DND-41 (cell line): ENCODE results near the gene CDK19.

Experiments
- ATAC-seq: fragments of 200-7000 bp; cut with Tn5 transposase; 3 replicates; pipeline ENCODE4 v1.9.1; 2021; ENCODE audit warnings: low read depth; ENCODE audit not compliant: insufficient read depth
- DNase-seq: peaks from one replicate; pipeline ENCODE4 v3.0.0-alpha.2; 2020
- H2AFZ ChIP-seq: 2 replicates; pipeline ENCODE4 v1.6.0; 2012; ENCODE audit warnings: low read depth, low read length
- H3K27ac ChIP-seq: 2 replicates; pipeline ENCODE4 v1.5.1; 2012; ENCODE audit warnings: low read length, inconsistent platforms
- H3K27me3 ChIP-seq: fragments of 200-600 bp; sonication (generic); 2 replicates; pipeline ENCODE4 v1.6.0; 2012; ENCODE audit warnings: low read length, mild to moderate bottlenecking, inconsistent platforms; ENCODE audit not compliant: insufficient read depth, poor library complexity
- H3K36me3 ChIP-seq: 2 replicates; pipeline ENCODE4 v1.5.1; 2012; ENCODE audit warnings: low read length, inconsistent platforms; ENCODE audit not compliant: insufficient read depth
- H3K4me1 ChIP-seq: 2 replicates; pipeline ENCODE4 v1.5.1; 2012; ENCODE audit warnings: mild to moderate bottlenecking, low read length; ENCODE audit not compliant: insufficient read depth
- H3K4me2 ChIP-seq: 2 replicates; pipeline ENCODE4 v1.6.0; 2012; ENCODE audit warnings: mild to moderate bottlenecking, moderate library complexity, low read length, inconsistent platforms; ENCODE audit not compliant: insufficient read depth
- H3K4me3 ChIP-seq, 2 experiments: fragments of 200-600 bp in 1 of 2; shearing (Covaris generic) in 1 of 2; 2 replicates each; pipeline ENCODE4 v1.5.1; 2012 to 2016; ENCODE audit warnings: inconsistent platforms in 2 of 2, low read length in 2 of 2, mild to moderate bottlenecking in 2 of 2, low read depth in 1 of 2, moderate library complexity in 1 of 2
- H3K79me2 ChIP-seq: 2 replicates; pipeline ENCODE4 v1.6.0; 2012; ENCODE audit warnings: low read length, inconsistent platforms; ENCODE audit not compliant: insufficient read depth
- H3K9ac ChIP-seq: 2 replicates; pipeline ENCODE4 v1.6.0; 2012; ENCODE audit warnings: low read depth, mild to moderate bottlenecking, inconsistent platforms, low read length, moderate library complexity
- H3K9me3 ChIP-seq: 2 replicates; pipeline ENCODE4 v1.5.1; 2012; ENCODE audit warnings: low read length, moderate library complexity, mild to moderate bottlenecking, inconsistent platforms; ENCODE audit not compliant: insufficient read depth, severe bottlenecking
- H4K20me1 ChIP-seq: 2 replicates; pipeline ENCODE4 v1.6.0; 2012; ENCODE audit warnings: low read length; ENCODE audit not compliant: insufficient read depth
- EZH2 ChIP-seq: IDR thresholded peaks from 3 replicates; pipeline ENCODE4 v1.6.1; 2012; ENCODE audit warnings: borderline replicate concordance, low read depth, mild to moderate bottlenecking, moderate library complexity, low read length, inconsistent platforms; ENCODE audit not compliant: severe bottlenecking
- TF ChIP-seq, protein P1 (sequence below): IDR thresholded peaks from 2 replicates; pipeline ENCODE4 v1.5.1; 2012; ENCODE audit warnings: borderline replicate concordance, low read length, moderate library complexity, mild to moderate bottlenecking; ENCODE audit not compliant: poor library complexity, severe bottlenecking; ENCODE audit errors: extremely low read depth

CDK19 gene

DNA sequence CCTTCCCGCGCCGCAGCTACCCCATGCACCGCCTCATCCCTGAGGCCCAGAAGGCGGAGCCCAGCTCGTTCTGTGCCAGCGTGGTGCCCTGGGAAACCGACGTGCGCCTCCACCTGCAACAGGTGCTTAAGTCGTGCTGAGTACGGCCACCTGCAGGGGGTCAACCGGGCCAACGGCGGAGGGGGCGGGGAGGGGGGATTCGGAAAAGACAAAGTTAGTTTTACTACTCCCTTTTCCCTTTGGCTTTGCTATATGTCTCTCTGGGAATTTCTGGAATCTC is 168.9 kb downstream of the CDK19 start:
- no peak for DNase-seq
- no peaks in the 10 kb centered on the region for H3K79me2 ChIP-seq
- no peak overlapping the region for H3K4me2 ChIP-seq
- no peak overlapping the region for H3K4me3 ChIP-seq
- no peaks in the 10 kb centered on the region for H3K4me1 ChIP-seq
- no peak overlapping the region for H3K27ac ChIP-seq
- H3K36me3 ChIP-seq, result peaks cover 17% of the 10 kb centered on the region
- TF ChIP-seq, protein P1, sequence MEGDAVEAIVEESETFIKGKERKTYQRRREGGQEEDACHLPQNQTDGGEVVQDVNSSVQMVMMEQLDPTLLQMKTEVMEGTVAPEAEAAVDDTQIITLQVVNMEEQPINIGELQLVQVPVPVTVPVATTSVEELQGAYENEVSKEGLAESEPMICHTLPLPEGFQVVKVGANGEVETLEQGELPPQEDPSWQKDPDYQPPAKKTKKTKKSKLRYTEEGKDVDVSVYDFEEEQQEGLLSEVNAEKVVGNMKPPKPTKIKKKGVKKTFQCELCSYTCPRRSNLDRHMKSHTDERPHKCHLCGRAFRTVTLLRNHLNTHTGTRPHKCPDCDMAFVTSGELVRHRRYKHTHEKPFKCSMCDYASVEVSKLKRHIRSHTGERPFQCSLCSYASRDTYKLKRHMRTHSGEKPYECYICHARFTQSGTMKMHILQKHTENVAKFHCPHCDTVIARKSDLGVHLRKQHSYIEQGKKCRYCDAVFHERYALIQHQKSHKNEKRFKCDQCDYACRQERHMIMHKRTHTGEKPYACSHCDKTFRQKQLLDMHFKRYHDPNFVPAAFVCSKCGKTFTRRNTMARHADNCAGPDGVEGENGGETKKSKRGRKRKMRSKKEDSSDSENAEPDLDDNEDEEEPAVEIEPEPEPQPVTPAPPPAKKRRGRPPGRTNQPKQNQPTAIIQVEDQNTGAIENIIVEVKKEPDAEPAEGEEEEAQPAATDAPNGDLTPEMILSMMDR, result no peak
- TF ChIP-seq EZH2, result no peak
- no peaks in the 10 kb centered on the region for H3K27me3 ChIP-seq
- no peaks in the 10 kb centered on the region for H3K9me3 ChIP-seq
- ATAC-seq, result no peak
- H2AFZ ChIP-seq, result no peak overlapping the region
- H3K9ac ChIP-seq, result no peak overlapping the region
- H4K20me1 ChIP-seq, result no peaks in the 10 kb centered on the region

DNA sequence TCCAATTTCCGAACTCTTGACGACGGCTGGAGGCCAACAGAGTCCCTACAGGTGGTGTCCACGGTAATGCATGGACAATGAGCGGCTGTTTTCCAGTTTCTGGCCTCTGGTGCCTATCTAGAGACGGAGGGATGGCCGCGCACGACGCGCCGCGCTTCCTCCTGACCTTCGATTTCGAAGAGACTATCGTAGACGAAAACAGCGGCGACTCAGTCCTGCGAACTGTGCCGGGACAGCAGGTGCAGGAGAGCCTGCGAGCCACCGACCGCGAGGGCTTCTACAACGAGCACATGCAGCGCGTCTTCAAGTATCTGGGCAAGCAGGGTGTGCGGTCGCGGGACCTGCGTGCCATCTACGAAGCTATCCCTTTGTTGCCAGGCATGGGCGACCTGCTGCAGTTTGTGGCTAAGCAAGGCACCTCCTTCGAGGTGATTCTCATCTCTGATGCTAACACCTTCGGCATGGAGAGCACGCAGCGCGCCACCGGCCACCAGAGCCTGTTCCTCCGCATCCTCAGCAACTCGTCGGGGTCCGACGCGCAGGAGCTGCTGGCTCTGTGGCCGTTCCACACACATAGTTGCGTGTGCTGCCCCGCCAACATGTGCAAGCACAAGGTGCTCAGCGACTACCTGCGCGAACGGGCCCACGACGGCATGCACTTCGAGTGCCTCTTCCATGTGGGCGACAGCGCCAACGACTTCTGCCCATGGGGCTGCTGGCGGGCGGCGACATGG is 169.4 kb downstream of the CDK19 start:
- H3K4me1 ChIP-seq, result no peaks in the 10 kb centered on the region
- H3K4me2 ChIP-seq, result no peak overlapping the region
- no peaks in the 10 kb centered on the region for H3K27me3 ChIP-seq
- H4K20me1 ChIP-seq, result no peaks in the 10 kb centered on the region
- peaks cover 17% of the 10 kb centered on the region for H3K36me3 ChIP-seq
- H3K9ac ChIP-seq, result no peak overlapping the region
- no peak overlapping the region for H3K4me3 ChIP-seq
- ATAC-seq (no peak), DNase-seq (no peak)
- H3K9me3 ChIP-seq, result no peaks in the 10 kb centered on the region
- H3K27ac ChIP-seq, result no peak overlapping the region
- no peaks in the 10 kb centered on the region for H3K79me2 ChIP-seq
- no peak overlapping the region for H2AFZ ChIP-seq
- TF ChIP-seq, protein P1, result no peak
- no peak for TF ChIP-seq EZH2

GRCh38 chr6:110643175-110643574 is 172.1 kb downstream of the CDK19 start:
- Histone ChIP-seq H3K9ac (no peak overlapping the region), H3K79me2 (no peaks in the 10 kb centered on the region), H3K27me3 (no peaks in the 10 kb centered on the region), H3K4me2 (no peak overlapping the region), H3K4me1 (no peaks in the 10 kb centered on the region), H3K9me3 (no peaks in the 10 kb centered on the region), H2AFZ (no peak overlapping the region), H4K20me1 (no peaks in the 10 kb centered on the region), H3K36me3 (peaks cover 17% of the 10 kb centered on the region), H3K27ac (no peak overlapping the region), H3K4me3 (no peak overlapping the region)
- DNase-seq (no peak), ATAC-seq (no peak)
- no peak for TF ChIP-seq EZH2
- TF ChIP-seq, protein P1, result no peak
